Caco-2 (cell line): ENCODE results near the gene PSD. TPM values are rescaled to one million over a fixed set of nuclear protein-coding genes. Genes with fewer than 3 reads are reported as not detected.

Source experiments
- BruUV-seq: library from RNA; stranded (reverse); fragments of 400-500 nt; replicated peaks from 2 replicates; lab custom pipeline; 2021; lab: Mats Ljungman, UMichigan
- CTCF ChIA-PET: fragments of 300-600 bp; sonication (Branson Sonifier 250); formaldehyde crosslinking; loops from one replicate; lab custom pipeline; 2022; ENCODE audit warnings: antibody characterized with exemption; lab: Charles Lee
- POLR2A ChIA-PET: fragments of 300-600 bp; sonication (Branson Sonifier 250); formaldehyde crosslinking; loops from one replicate; lab custom pipeline; 2022; ENCODE audit warnings: antibody characterized with exemption; lab: Charles Lee
- DNase-seq, 2 experiments: peaks; one replicate each; pipeline versions ENCODE4 v3.0.0 to v3.0.0-alpha.2; 2020 to 2022
- H3K27me3 ChIP-seq: replicated peaks from 2 replicates; pipeline ENCODE4 v1.6.0; 2011; ENCODE audit warnings: low read length; ENCODE audit not compliant: control insufficient read depth, insufficient read depth
- H3K36me3 ChIP-seq: 2 replicates; pipeline ENCODE4 v1.5.1; 2011; ENCODE audit warnings: low read length; ENCODE audit not compliant: control insufficient read depth, insufficient read depth
- H3K4me1 ChIP-seq: fragments of 250-450 bp; sonication (Bioruptor Pico); 2 replicates; pipeline ENCODE4 v1.5.1; 2020; ENCODE audit warnings: mild to moderate bottlenecking
- H3K4me3 ChIP-seq: 2 replicates; pipeline ENCODE4 v1.5.1; 2011; ENCODE audit warnings: low read depth, mild to moderate bottlenecking, control low read depth, low read length
- H3K9me3 ChIP-seq: fragments of 250-450 bp; sonication (Bioruptor Pico); 2 replicates; pipeline ENCODE4 v1.5.1; 2020; ENCODE audit warnings: mild to moderate bottlenecking, moderate library complexity
- H3K27ac Mint-ChIP-seq: one replicate; pipeline ENCODE4 v1.8.0; 2022; ENCODE audit warnings: mixed read lengths; ENCODE audit not compliant: unreplicated experiment
- H3K27me3 Mint-ChIP-seq: one replicate; pipeline ENCODE4 v1.8.0; 2022; ENCODE audit warnings: mixed read lengths; ENCODE audit not compliant: insufficient read depth, unreplicated experiment
- H3K36me3 Mint-ChIP-seq: one replicate; pipeline ENCODE4 v1.8.0; 2022; ENCODE audit warnings: mild to moderate bottlenecking, mixed read lengths; ENCODE audit not compliant: insufficient read depth, unreplicated experiment
- H3K4me1 Mint-ChIP-seq: one replicate; pipeline ENCODE4 v1.8.0; 2022; ENCODE audit warnings: low read depth, mixed read lengths; ENCODE audit not compliant: unreplicated experiment
- H3K4me3 Mint-ChIP-seq: one replicate; pipeline ENCODE4 v1.8.0; 2022; ENCODE audit warnings: mild to moderate bottlenecking, moderate library complexity, mixed read lengths; ENCODE audit not compliant: unreplicated experiment
- H3K9me3 Mint-ChIP-seq: one replicate; pipeline ENCODE4 v1.8.0; 2022; ENCODE audit warnings: mixed read lengths; ENCODE audit not compliant: unreplicated experiment
- intact Hi-C: fragments of 100-400 bp; cut with micrococcal nuclease; formaldehyde crosslinking; loops from one replicate; pipeline ENCODE4 v1.10.0; 2022; ENCODE audit not compliant: unreplicated experiment
- total RNA-seq: library from RNA; stranded (reverse); gene quantifications from 2 replicates; pipeline ENCODE4 v1.2.3, GENCODE V29; 2022
- TF ChIP-seq, protein P1 (sequence below), 2 experiments: fragments of 200-600 bp in 1 of 2; IDR thresholded peaks; 1 replicate in 1 of 2; 2 replicates in 1 of 2; pipeline versions ENCODE4 v1.5.1 to v1.8.0; 2011 to 2022; ENCODE audit warnings: antibody characterized with exemption in 1 of 2, control low read depth in 1 of 2, inconsistent platforms in 1 of 2, low read depth in 1 of 2, low read length in 1 of 2, mild to moderate bottlenecking in 1 of 2, moderate library complexity in 1 of 2; ENCODE audit not compliant: insufficient read depth in 1 of 2, severe bottlenecking in 1 of 2, unreplicated experiment in 1 of 2

PSD gene
- total RNA-seq, 1 experiment from 2014 or later: 2.8 TPM

DNA sequence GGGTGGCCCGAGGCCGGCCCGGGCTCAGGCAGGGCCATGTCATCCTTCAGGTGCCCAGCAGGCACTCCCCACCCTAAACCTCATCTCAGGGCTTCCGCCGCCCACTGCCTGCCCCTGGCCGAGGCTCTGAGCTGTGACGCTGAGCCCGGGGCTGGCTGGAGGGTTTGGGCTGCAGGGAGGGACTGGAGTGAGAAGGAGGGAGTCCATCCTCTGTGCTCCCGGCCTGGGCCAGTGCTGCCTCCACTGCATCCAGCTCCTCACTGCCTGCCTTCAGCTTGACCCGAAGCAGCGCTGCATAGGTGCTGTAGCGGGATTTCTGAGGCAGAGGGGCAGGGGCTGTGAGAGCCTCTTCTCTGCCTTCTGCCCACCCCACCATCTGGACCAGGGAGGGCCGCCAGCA, 15.5 kb downstream of the PSD start:
- TF ChIP-seq, protein P1, sequence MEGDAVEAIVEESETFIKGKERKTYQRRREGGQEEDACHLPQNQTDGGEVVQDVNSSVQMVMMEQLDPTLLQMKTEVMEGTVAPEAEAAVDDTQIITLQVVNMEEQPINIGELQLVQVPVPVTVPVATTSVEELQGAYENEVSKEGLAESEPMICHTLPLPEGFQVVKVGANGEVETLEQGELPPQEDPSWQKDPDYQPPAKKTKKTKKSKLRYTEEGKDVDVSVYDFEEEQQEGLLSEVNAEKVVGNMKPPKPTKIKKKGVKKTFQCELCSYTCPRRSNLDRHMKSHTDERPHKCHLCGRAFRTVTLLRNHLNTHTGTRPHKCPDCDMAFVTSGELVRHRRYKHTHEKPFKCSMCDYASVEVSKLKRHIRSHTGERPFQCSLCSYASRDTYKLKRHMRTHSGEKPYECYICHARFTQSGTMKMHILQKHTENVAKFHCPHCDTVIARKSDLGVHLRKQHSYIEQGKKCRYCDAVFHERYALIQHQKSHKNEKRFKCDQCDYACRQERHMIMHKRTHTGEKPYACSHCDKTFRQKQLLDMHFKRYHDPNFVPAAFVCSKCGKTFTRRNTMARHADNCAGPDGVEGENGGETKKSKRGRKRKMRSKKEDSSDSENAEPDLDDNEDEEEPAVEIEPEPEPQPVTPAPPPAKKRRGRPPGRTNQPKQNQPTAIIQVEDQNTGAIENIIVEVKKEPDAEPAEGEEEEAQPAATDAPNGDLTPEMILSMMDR (IDR thresholded peaks at IDR 0.05; ENCODE audit: insufficient read depth in 1 of 2, low read depth in 1 of 2, low read length in 1 of 2, severe bottlenecking in 1 of 2, unreplicated experiment in 1 of 2): no peak
- no peaks in the 10 kb centered on the region for H3K36me3 ChIP-seq
- H3K27me3 ChIP-seq: no peaks in the 10 kb centered on the region
- H3K4me1 Mint-ChIP-seq: peaks cover 24% of the 10 kb centered on the region
- peaks cover 27% of the 10 kb centered on the region for H3K36me3 Mint-ChIP-seq
- H3K4me3 ChIP-seq: no peak overlapping the region
- POLR2A ChIA-PET: interaction anchor here (0.6 kb wide), 1 partner anchor 50 kb away, joined by 3 read pairs; no protein-coding TSS in a partner anchor
- H3K27ac Mint-ChIP-seq: no peak overlapping the region
- no peak overlapping the region for H3K4me3 Mint-ChIP-seq
- no peaks in the 10 kb centered on the region for H3K9me3 Mint-ChIP-seq
- CTCF ChIA-PET: interaction anchor here (0.6 to 2.2 kb wide), 12 partner anchors 8 to 251 kb away, joined by 3 to 20 read pairs (median 4); partner anchors contain the start of genes ACTR1A, ELOVL3, FBXL15 and GBF1
- H3K9me3 ChIP-seq: no peaks in the 10 kb centered on the region
- peaks cover 26% of the 10 kb centered on the region for H3K4me1 ChIP-seq
- no TSS peak for BruUV-seq
- peaks cover under 1% of the 10 kb centered on the region for H3K27me3 Mint-ChIP-seq
- intact Hi-C loops: loop anchor here (2.0 kb wide), 1 partner anchor 234 kb away; no protein-coding TSS in a partner anchor
- DNase-seq: no peak

DNA sequence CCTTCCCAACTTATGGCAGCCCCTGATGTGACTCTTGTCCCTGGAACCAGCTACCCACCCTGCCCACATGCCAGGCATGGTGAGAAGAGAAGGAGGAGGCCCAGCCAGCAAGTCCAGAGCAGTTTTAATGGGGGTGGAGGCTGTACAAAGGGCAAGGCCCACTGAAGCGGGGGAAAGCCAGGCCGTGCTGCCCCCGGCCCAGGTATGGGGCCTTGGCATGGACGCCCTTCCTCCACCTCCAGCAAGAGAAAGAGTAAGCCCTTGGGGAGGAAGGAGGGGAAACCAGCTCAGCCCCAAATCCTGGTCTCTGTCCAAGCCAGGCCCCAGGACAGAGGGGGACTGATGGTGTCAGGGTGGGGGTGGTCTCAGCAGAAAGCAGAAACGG, 16.1 kb downstream of the PSD start:
- intact Hi-C loops: loop anchor here (2.0 kb wide), 1 partner anchor 234 kb away; no protein-coding TSS in a partner anchor
- DNase-seq: no peak
- Histone ChIP-seq H3K36me3 (no peaks in the 10 kb centered on the region), H3K9me3 (no peaks in the 10 kb centered on the region), H3K4me1 (peaks cover 26% of the 10 kb centered on the region), H3K4me3 (no peak overlapping the region), H3K27me3 (no peaks in the 10 kb centered on the region)
- ChIA-PET CTCF (interaction anchor here (0.6 to 2.2 kb wide), 3 partner anchors 161 to 233 kb away, joined by 4 to 8 read pairs (median 5); partner anchors contain the start of genes ELOVL3 and PITX3), POLR2A (interaction anchor here (0.8 kb wide), 1 partner anchor 22 kb away, joined by 7 read pairs; no protein-coding TSS in a partner anchor)
- Mint-ChIP-seq H3K4me1 (peaks cover 24% of the 10 kb centered on the region), H3K4me3 (no peak overlapping the region), H3K36me3 (peaks cover 29% of the 10 kb centered on the region), H3K27me3 (no peaks in the 10 kb centered on the region), H3K9me3 (no peaks in the 10 kb centered on the region), H3K27ac (peak overlapping the region; percentile 80)
- TF ChIP-seq, protein P1 (IDR thresholded peaks at IDR 0.05; ENCODE audit: insufficient read depth in 1 of 2, low read depth in 1 of 2, low read length in 1 of 2, severe bottlenecking in 1 of 2, unreplicated experiment in 1 of 2): no peak
- BruUV-seq: no TSS peak

DNA sequence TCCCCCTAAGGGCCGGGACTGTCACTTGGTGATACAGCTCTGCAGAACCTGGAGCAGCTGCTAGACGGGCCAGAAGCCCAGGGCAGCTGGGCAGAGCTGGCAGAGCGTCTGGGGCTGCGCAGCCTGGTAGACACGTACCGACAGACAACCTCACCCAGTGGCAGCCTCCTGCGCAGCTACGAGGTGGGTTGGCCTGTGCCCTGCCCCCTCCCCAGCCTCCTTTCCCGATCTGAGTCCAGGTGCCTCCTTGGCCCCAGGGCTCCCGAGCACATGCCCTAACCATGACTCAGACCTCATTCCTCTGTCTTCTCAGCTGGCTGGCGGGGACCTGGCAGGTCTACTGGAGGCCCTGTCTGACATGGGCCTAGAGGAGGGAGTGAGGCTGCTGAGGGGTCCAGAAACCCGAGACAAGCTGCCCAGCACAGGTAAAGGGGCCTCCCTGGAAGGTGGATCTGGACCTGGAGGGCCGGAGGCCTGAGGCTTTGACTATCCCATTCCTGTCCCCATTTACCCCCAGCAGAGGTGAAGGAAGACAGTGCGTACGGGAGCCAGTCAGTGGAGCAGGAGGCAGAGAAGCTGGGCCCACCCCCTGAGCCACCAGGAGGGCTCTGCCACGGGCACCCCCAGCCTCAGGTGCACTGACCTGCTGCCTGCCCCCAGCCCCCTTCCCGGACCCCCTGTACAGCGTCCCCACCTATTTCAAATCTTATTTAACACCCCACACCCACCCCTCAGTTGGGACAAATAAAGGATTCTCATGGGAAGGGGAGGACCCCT, 16.7 kb downstream of the PSD start:
- no TSS peak for BruUV-seq
- ChIA-PET CTCF (interaction anchor here (0.6 to 0.8 kb wide), 3 partner anchors 18 to 233 kb away, joined by 4 to 5 read pairs (median 4); partner anchors contain the start of genes FBXL15 and PITX3), POLR2A (interaction anchor here (0.8 kb wide), 1 partner anchor 23 kb away, joined by 7 read pairs; no protein-coding TSS in a partner anchor)
- H3K4me1 Mint-ChIP-seq: peaks cover 24% of the 10 kb centered on the region
- Histone ChIP-seq H3K9me3 (no peaks in the 10 kb centered on the region), H3K4me1 (peaks cover 26% of the 10 kb centered on the region), H3K27me3 (no peaks in the 10 kb centered on the region), H3K36me3 (no peaks in the 10 kb centered on the region), H3K4me3 (no peak overlapping the region)
- H3K4me3 Mint-ChIP-seq: peak overlapping the region; percentile 22
- intact Hi-C loops: loop anchor here (2.0 kb wide), 1 partner anchor 233 kb away; no protein-coding TSS in a partner anchor
- TF ChIP-seq, protein P1 (IDR thresholded peaks at IDR 0.05; ENCODE audit: insufficient read depth in 1 of 2, low read depth in 1 of 2, low read length in 1 of 2, severe bottlenecking in 1 of 2, unreplicated experiment in 1 of 2): no peak
- no peaks in the 10 kb centered on the region for H3K27me3 Mint-ChIP-seq
- H3K36me3 Mint-ChIP-seq: peaks cover 29% of the 10 kb centered on the region
- H3K27ac Mint-ChIP-seq: peak overlapping the region; percentile 80
- H3K9me3 Mint-ChIP-seq: no peaks in the 10 kb centered on the region
- DNase-seq: peak; percentile 84 to 89
